ENCODE data around the gene MRPS6.

- TF ChIP-seq, protein P1, sequence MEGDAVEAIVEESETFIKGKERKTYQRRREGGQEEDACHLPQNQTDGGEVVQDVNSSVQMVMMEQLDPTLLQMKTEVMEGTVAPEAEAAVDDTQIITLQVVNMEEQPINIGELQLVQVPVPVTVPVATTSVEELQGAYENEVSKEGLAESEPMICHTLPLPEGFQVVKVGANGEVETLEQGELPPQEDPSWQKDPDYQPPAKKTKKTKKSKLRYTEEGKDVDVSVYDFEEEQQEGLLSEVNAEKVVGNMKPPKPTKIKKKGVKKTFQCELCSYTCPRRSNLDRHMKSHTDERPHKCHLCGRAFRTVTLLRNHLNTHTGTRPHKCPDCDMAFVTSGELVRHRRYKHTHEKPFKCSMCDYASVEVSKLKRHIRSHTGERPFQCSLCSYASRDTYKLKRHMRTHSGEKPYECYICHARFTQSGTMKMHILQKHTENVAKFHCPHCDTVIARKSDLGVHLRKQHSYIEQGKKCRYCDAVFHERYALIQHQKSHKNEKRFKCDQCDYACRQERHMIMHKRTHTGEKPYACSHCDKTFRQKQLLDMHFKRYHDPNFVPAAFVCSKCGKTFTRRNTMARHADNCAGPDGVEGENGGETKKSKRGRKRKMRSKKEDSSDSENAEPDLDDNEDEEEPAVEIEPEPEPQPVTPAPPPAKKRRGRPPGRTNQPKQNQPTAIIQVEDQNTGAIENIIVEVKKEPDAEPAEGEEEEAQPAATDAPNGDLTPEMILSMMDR (IDR thresholded peaks at IDR 0.05), result no peak
- TF ChIP-seq ZFX (IDR thresholded peaks at IDR 0.05; ENCODE audit: borderline replicate concordance), result no peak
These were observed 11.8 kb downstream of the MRPS6 start for GRCh38 chr21:34085129-34085528.

All from 22Rv1 (cell line).